ENCODE measurements around the gene NTRK2. TPM values are rescaled to one million over a fixed set of nuclear protein-coding genes. Genes with fewer than 3 reads are reported as not detected.

NTRK2 gene
- total RNA-seq, 1 donor from 2014 or later = 16.0 TPM

GRCh38 chr9:84978661-84979060 lies 309.1 kb downstream of the NTRK2 start:
- intact Hi-C loops (cut with DNase I) = no loop called here
- TF ChIP-seq POLR2A (IDR thresholded peaks at IDR 0.05) (no peak), CTCF (IDR thresholded peaks at IDR 0.05) (no peak), POLR2AphosphoS5 (IDR thresholded peaks at IDR 0.05; ENCODE audit: insufficient read depth in 1 of 2, low read depth in 1 of 2) (no peak)
- no peak for DNase-seq (ENCODE audit: extremely low spot score in 2 of 2)

GRCh38 chr9:84983749-84984148 lies 314.2 kb downstream of the NTRK2 start:
- Histone ChIP-seq H3K9me3 (no peaks in the 10 kb centered on the region), H3K4me1 (no peaks in the 10 kb centered on the region), H3K27me3 (no peaks in the 10 kb centered on the region), H3K4me3 (no peak overlapping the region), H3K36me3 (no peaks in the 10 kb centered on the region), H3K27ac (no peak overlapping the region)
- TF ChIP-seq CTCF (IDR thresholded peaks at IDR 0.05) (no peak), POLR2AphosphoS5 (IDR thresholded peaks at IDR 0.05; ENCODE audit: insufficient read depth in 1 of 2, low read depth in 1 of 2) (no peak), POLR2A (IDR thresholded peaks at IDR 0.05) (no peak)
- DNase-seq (ENCODE audit: extremely low spot score in 2 of 2) = no peak
- intact Hi-C loops (cut with DNase I) = no loop called here

More at GRCh38 chr9:84978661-84979060, 309.1 kb downstream of the NTRK2 start:
- H3K27me3 ChIP-seq = no peaks in the 10 kb centered on the region
- H3K36me3 ChIP-seq = no peaks in the 10 kb centered on the region
- H3K4me3 ChIP-seq = no peak overlapping the region
- no peak overlapping the region for H3K27ac ChIP-seq
- H3K9me3 ChIP-seq = no peaks in the 10 kb centered on the region
- no peaks in the 10 kb centered on the region for H3K4me1 ChIP-seq

- intact Hi-C loops (cut with DNase I) = no loop called here
- no peaks in the 10 kb centered on the region for H3K9me3 ChIP-seq
- H3K27me3 ChIP-seq = no peaks in the 10 kb centered on the region
- H3K4me1 ChIP-seq = no peaks in the 10 kb centered on the region
- no peak overlapping the region for H3K27ac ChIP-seq
- DNase-seq (ENCODE audit: extremely low spot score in 2 of 2) = no peak
- no peaks in the 10 kb centered on the region for H3K36me3 ChIP-seq
- H3K4me3 ChIP-seq = no peak overlapping the region
- TF ChIP-seq POLR2A (IDR thresholded peaks at IDR 0.05) (no peak), CTCF (IDR thresholded peaks at IDR 0.05) (no peak), POLR2AphosphoS5 (IDR thresholded peaks at IDR 0.05; ENCODE audit: insufficient read depth in 1 of 2, low read depth in 1 of 2) (no peak)
Observed at GRCh38 chr9:84988621-84989020, 319.1 kb downstream of the NTRK2 start.

GRCh38 chr9:84990416-84990815 lies 320.9 kb downstream of the NTRK2 start:
- no peak overlapping the region for H3K27ac ChIP-seq
- H3K4me1 ChIP-seq = peaks cover 4% of the 10 kb centered on the region
- intact Hi-C loops (cut with DNase I) = no loop called here
- no peaks in the 10 kb centered on the region for H3K27me3 ChIP-seq
- DNase-seq (ENCODE audit: extremely low spot score in 2 of 2) = no peak
- no peak overlapping the region for H3K4me3 ChIP-seq
- TF ChIP-seq POLR2A (IDR thresholded peaks at IDR 0.05) (no peak), POLR2AphosphoS5 (IDR thresholded peaks at IDR 0.05; ENCODE audit: insufficient read depth in 1 of 2, low read depth in 1 of 2) (peak in 1 of 2 donors; percentile 30)
- no peaks in the 10 kb centered on the region for H3K36me3 ChIP-seq
- no peaks in the 10 kb centered on the region for H3K9me3 ChIP-seq

GRCh38 chr9:84990850-84991513 lies 321.5 kb downstream of the NTRK2 start:
- Histone ChIP-seq H3K4me1 (peaks cover 4% of the 10 kb centered on the region), H3K4me3 (no peak overlapping the region), H3K9me3 (no peaks in the 10 kb centered on the region), H3K27me3 (no peaks in the 10 kb centered on the region), H3K27ac (no peak overlapping the region), H3K36me3 (no peaks in the 10 kb centered on the region)
- intact Hi-C loops (cut with DNase I) = no loop called here
- no peak for DNase-seq (ENCODE audit: extremely low spot score in 2 of 2)
- TF ChIP-seq POLR2AphosphoS5 (IDR thresholded peaks at IDR 0.05; ENCODE audit: insufficient read depth in 1 of 2, low read depth in 1 of 2) (no peak), CTCF (IDR thresholded peaks at IDR 0.05) (no peak), POLR2A (IDR thresholded peaks at IDR 0.05) (no peak)

Data from vagina (tissue), 2 donors.